DND-41 (cell line): ENCODE measurements around the gene PPARD.

ENCODE experiments used
- ATAC-seq: fragments of 200-7000 bp; cut with Tn5 transposase; 3 replicates; pipeline ENCODE4 v1.9.1; 2021; ENCODE audit warnings: low read depth; ENCODE audit not compliant: insufficient read depth
- DNase-seq: peaks from one replicate; pipeline ENCODE4 v3.0.0-alpha.2; 2020
- H2AFZ ChIP-seq: 2 replicates; pipeline ENCODE4 v1.6.0; 2012; ENCODE audit warnings: low read depth, low read length
- H3K27ac ChIP-seq: 2 replicates; pipeline ENCODE4 v1.5.1; 2012; ENCODE audit warnings: low read length, inconsistent platforms
- H3K27me3 ChIP-seq: fragments of 200-600 bp; sonication (generic); 2 replicates; pipeline ENCODE4 v1.6.0; 2012; ENCODE audit warnings: low read length, mild to moderate bottlenecking, inconsistent platforms; ENCODE audit not compliant: insufficient read depth, poor library complexity
- H3K36me3 ChIP-seq: 2 replicates; pipeline ENCODE4 v1.5.1; 2012; ENCODE audit warnings: low read length, inconsistent platforms; ENCODE audit not compliant: insufficient read depth
- H3K4me1 ChIP-seq: 2 replicates; pipeline ENCODE4 v1.5.1; 2012; ENCODE audit warnings: mild to moderate bottlenecking, low read length; ENCODE audit not compliant: insufficient read depth
- H3K4me2 ChIP-seq: 2 replicates; pipeline ENCODE4 v1.6.0; 2012; ENCODE audit warnings: mild to moderate bottlenecking, moderate library complexity, low read length, inconsistent platforms; ENCODE audit not compliant: insufficient read depth
- H3K4me3 ChIP-seq, 2 experiments: fragments of 200-600 bp in 1 of 2; shearing (Covaris generic) in 1 of 2; 2 replicates each; pipeline ENCODE4 v1.5.1; 2012 to 2016; ENCODE audit warnings: inconsistent platforms in 2 of 2, low read length in 2 of 2, mild to moderate bottlenecking in 2 of 2, low read depth in 1 of 2, moderate library complexity in 1 of 2
- H3K79me2 ChIP-seq: 2 replicates; pipeline ENCODE4 v1.6.0; 2012; ENCODE audit warnings: low read length, inconsistent platforms; ENCODE audit not compliant: insufficient read depth
- H3K9ac ChIP-seq: 2 replicates; pipeline ENCODE4 v1.6.0; 2012; ENCODE audit warnings: low read depth, mild to moderate bottlenecking, inconsistent platforms, low read length, moderate library complexity
- H3K9me3 ChIP-seq: 2 replicates; pipeline ENCODE4 v1.5.1; 2012; ENCODE audit warnings: low read length, moderate library complexity, mild to moderate bottlenecking, inconsistent platforms; ENCODE audit not compliant: insufficient read depth, severe bottlenecking
- H4K20me1 ChIP-seq: 2 replicates; pipeline ENCODE4 v1.6.0; 2012; ENCODE audit warnings: low read length; ENCODE audit not compliant: insufficient read depth
- EZH2 ChIP-seq: IDR thresholded peaks from 3 replicates; pipeline ENCODE4 v1.6.1; 2012; ENCODE audit warnings: borderline replicate concordance, low read depth, mild to moderate bottlenecking, moderate library complexity, low read length, inconsistent platforms; ENCODE audit not compliant: severe bottlenecking
- TF ChIP-seq, protein P1 (sequence below): IDR thresholded peaks from 2 replicates; pipeline ENCODE4 v1.5.1; 2012; ENCODE audit warnings: borderline replicate concordance, low read length, moderate library complexity, mild to moderate bottlenecking; ENCODE audit not compliant: poor library complexity, severe bottlenecking; ENCODE audit errors: extremely low read depth

PPARD gene

GRCh38 chr6:35365594-35366203 lies 23.3 kb downstream of the PPARD start:
- no peaks in the 10 kb centered on the region for H3K27me3 ChIP-seq
- H3K4me1 ChIP-seq, result peaks cover 31% of the 10 kb centered on the region
- H3K36me3 ChIP-seq, result no peaks in the 10 kb centered on the region
- peaks cover 6% of the 10 kb centered on the region; the same call in 1 of the 2 replicates for H4K20me1 ChIP-seq
- H3K79me2 ChIP-seq, result peaks cover 4% of the 10 kb centered on the region; the same call in 1 of the 2 replicates
- H3K4me2 ChIP-seq, result no peak overlapping the region
- no peak overlapping the region for H3K27ac ChIP-seq
- DNase-seq (no peak), ATAC-seq (no peak)
- no peak overlapping the region for H3K9ac ChIP-seq
- no peaks in the 10 kb centered on the region for H3K9me3 ChIP-seq
- no peak overlapping the region for H2AFZ ChIP-seq
- H3K4me3 ChIP-seq, result no peak overlapping the region
- TF ChIP-seq EZH2, result no peak
- TF ChIP-seq, protein P1, sequence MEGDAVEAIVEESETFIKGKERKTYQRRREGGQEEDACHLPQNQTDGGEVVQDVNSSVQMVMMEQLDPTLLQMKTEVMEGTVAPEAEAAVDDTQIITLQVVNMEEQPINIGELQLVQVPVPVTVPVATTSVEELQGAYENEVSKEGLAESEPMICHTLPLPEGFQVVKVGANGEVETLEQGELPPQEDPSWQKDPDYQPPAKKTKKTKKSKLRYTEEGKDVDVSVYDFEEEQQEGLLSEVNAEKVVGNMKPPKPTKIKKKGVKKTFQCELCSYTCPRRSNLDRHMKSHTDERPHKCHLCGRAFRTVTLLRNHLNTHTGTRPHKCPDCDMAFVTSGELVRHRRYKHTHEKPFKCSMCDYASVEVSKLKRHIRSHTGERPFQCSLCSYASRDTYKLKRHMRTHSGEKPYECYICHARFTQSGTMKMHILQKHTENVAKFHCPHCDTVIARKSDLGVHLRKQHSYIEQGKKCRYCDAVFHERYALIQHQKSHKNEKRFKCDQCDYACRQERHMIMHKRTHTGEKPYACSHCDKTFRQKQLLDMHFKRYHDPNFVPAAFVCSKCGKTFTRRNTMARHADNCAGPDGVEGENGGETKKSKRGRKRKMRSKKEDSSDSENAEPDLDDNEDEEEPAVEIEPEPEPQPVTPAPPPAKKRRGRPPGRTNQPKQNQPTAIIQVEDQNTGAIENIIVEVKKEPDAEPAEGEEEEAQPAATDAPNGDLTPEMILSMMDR, result no peak

- Histone ChIP-seq H3K36me3 (no peaks in the 10 kb centered on the region), H4K20me1 (peaks cover 9% of the 10 kb centered on the region; the same call in 1 of the 2 replicates), H3K27ac (no peak overlapping the region), H3K27me3 (no peaks in the 10 kb centered on the region), H3K4me3 (no peak overlapping the region), H3K9me3 (no peaks in the 10 kb centered on the region), H2AFZ (no peak overlapping the region), H3K4me2 (no peak overlapping the region), H3K79me2 (peaks cover 4% of the 10 kb centered on the region; the same call in 1 of the 2 replicates), H3K4me1 (peaks cover 36% of the 10 kb centered on the region), H3K9ac (no peak overlapping the region)
- DNase-seq (no peak), ATAC-seq (no peak)
- no peak for TF ChIP-seq EZH2
- TF ChIP-seq, protein P1, result no peak
Measured at GRCh38 chr6:35366204-35366596, 23.8 kb downstream of the PPARD start.

- no peak overlapping the region for H3K27ac ChIP-seq
- ATAC-seq (no peak), DNase-seq (no peak)
- peaks cover 6% of the 10 kb centered on the region; the same call in 1 of the 2 replicates for H3K79me2 ChIP-seq
- peaks cover 40% of the 10 kb centered on the region for H3K4me1 ChIP-seq
- no peak overlapping the region for H3K4me3 ChIP-seq
- H3K36me3 ChIP-seq, result no peaks in the 10 kb centered on the region
- no peaks in the 10 kb centered on the region for H3K27me3 ChIP-seq
- H3K9me3 ChIP-seq, result no peaks in the 10 kb centered on the region
- TF ChIP-seq EZH2, result no peak
- TF ChIP-seq, protein P1, result no peak
- H3K4me2 ChIP-seq, result no peak overlapping the region
- H3K9ac ChIP-seq, result no peak overlapping the region
- H2AFZ ChIP-seq, result no peak overlapping the region
- peaks cover 9% of the 10 kb centered on the region; the same call in 1 of the 2 replicates for H4K20me1 ChIP-seq
Measured at GRCh38 chr6:35367646-35368037, 25.3 kb downstream of the PPARD start.
